WTC11 (cell line): Measurements from ENCODE around the gene LYPD6. TPM values are rescaled to one million over a fixed set of nuclear protein-coding genes. Genes with fewer than 3 reads are reported as not detected.

Experiments used
- ATAC-seq: fragments of 200-7000 bp; cut with Tn5 transposase; 2 replicates; pipeline ENCODE4 v1.10.0; 2021; ENCODE audit warnings: mild to moderate bottlenecking, moderate library complexity
- CTCF ChIA-PET: fragments of 300-600 bp; sonication (Branson Sonifier 250); formaldehyde crosslinking; loops from one replicate; lab custom pipeline; 2021; ENCODE audit warnings: antibody characterized with exemption; lab: Charles Lee
- POLR2A ChIA-PET: fragments of 350-600 bp; sonication (Branson Sonifier 250); formaldehyde crosslinking; loops from one replicate; lab custom pipeline; 2021; ENCODE audit warnings: antibody characterized with exemption; lab: Charles Lee
- DNase-seq: peaks from one replicate; pipeline ENCODE4 v3.0.0; 2021; ENCODE audit warnings: low spot score
- H3K27ac Mint-ChIP-seq: 2 replicates; pipeline ENCODE4 v1.8.0; 2021; ENCODE audit warnings: mixed read lengths
- H3K27me3 Mint-ChIP-seq: 2 replicates; pipeline ENCODE4 v1.8.0; 2021; ENCODE audit warnings: low read depth, mild to moderate bottlenecking, moderate library complexity, mixed read lengths
- H3K36me3 Mint-ChIP-seq: 2 replicates; pipeline ENCODE4 v1.8.0; 2021; ENCODE audit warnings: mixed read lengths
- H3K4me1 Mint-ChIP-seq: 2 replicates; pipeline ENCODE4 v1.8.0; 2022; ENCODE audit warnings: mixed read lengths
- H3K4me3 Mint-ChIP-seq: 2 replicates; pipeline ENCODE4 v1.8.0; 2021; ENCODE audit warnings: mild to moderate bottlenecking, moderate library complexity, mixed read lengths
- H3K9me3 Mint-ChIP-seq: 2 replicates; pipeline ENCODE4 v1.8.0; 2021; ENCODE audit warnings: mixed read lengths
- ELF4 ChIP-seq: sonication (generic); formaldehyde crosslinking; IDR thresholded peaks from 2 replicates; pipeline ENCODE4 v1.8.1; 2022; ENCODE audit warnings: low read depth, mild to moderate bottlenecking, moderate library complexity, missing genetic modification reagents
- FOXP4 ChIP-seq: sonication (generic); formaldehyde crosslinking; IDR thresholded peaks from 2 replicates; pipeline ENCODE4 v1.8.0; 2022; ENCODE audit warnings: mild to moderate bottlenecking, missing genetic modification reagents
- GTF2I ChIP-seq: fragments of 250-450 bp; sonication (Bioruptor Pico); conservative IDR thresholded peaks from 2 replicates; pipeline ENCODE4 v1.4.0; 2021; ENCODE audit warnings: mild to moderate bottlenecking
- NFYB ChIP-seq: sonication (generic); formaldehyde crosslinking; conservative IDR thresholded peaks from 2 replicates; pipeline ENCODE4 v1.8.0; 2022; ENCODE audit warnings: low read depth, missing genetic modification reagents
- TCF7 ChIP-seq: sonication (generic); formaldehyde crosslinking; IDR thresholded peaks from 2 replicates; pipeline ENCODE4 v1.8.0; 2022; ENCODE audit warnings: mild to moderate bottlenecking, low read depth, missing genetic modification reagents, moderate library complexity
- TEAD1 ChIP-seq: sonication (generic); formaldehyde crosslinking; IDR thresholded peaks from 2 replicates; pipeline ENCODE4 v1.8.0; 2022; ENCODE audit warnings: mild to moderate bottlenecking, missing genetic modification reagents
- TEAD4 ChIP-seq: sonication (generic); formaldehyde crosslinking; IDR thresholded peaks from 2 replicates; pipeline ENCODE4 v1.8.0; 2022; ENCODE audit warnings: mild to moderate bottlenecking, missing genetic modification reagents
- ZMAT4 ChIP-seq: fragments of 250-450 bp; sonication (Bioruptor Pico); IDR thresholded peaks from 2 replicates; pipeline ENCODE4 v1.9.0; 2021; ENCODE audit warnings: mild to moderate bottlenecking
- ZNF219 ChIP-seq: sonication (generic); formaldehyde crosslinking; IDR thresholded peaks from 2 replicates; pipeline ENCODE4 v1.8.0; 2023; ENCODE audit warnings: missing genetic modification reagents, mild to moderate bottlenecking, borderline replicate concordance
- ZNF416 ChIP-seq: fragments of 250-450 bp; sonication (Bioruptor Pico); IDR thresholded peaks from 2 replicates; pipeline ENCODE4 v1.9.0; 2021; ENCODE audit warnings: mild to moderate bottlenecking, inconsistent platforms
- ZNF423 ChIP-seq: fragments of 250-450 bp; sonication (Bioruptor Pico); IDR thresholded peaks from 2 replicates; pipeline ENCODE4 v2.1.2; 2022; ENCODE audit warnings: mild to moderate bottlenecking, moderate library complexity
- total RNA-seq: library from RNA; stranded (reverse); gene quantifications from 3 replicates; pipeline ENCODE4 v1.2.3, GENCODE V29; 2021
- TF ChIP-seq, protein P1 (sequence below): fragments of 250-450 bp; sonication (Bioruptor Pico); IDR thresholded peaks from 2 replicates; pipeline ENCODE4 v1.9.0; 2021; ENCODE audit warnings: mild to moderate bottlenecking, borderline replicate concordance
- TF ChIP-seq, protein P2 (sequence below): sonication (generic); formaldehyde crosslinking; IDR thresholded peaks from 2 replicates; pipeline ENCODE4 v1.8.1; 2023; ENCODE audit warnings: mild to moderate bottlenecking, missing genetic modification reagents, moderate library complexity
- TF ChIP-seq, protein P3 (sequence below): sonication (generic); formaldehyde crosslinking; IDR thresholded peaks from 2 replicates; pipeline ENCODE4 v1.8.1; 2023; ENCODE audit warnings: mild to moderate bottlenecking, missing genetic modification reagents
- TF ChIP-seq, protein P4 (sequence below): fragments of 250-450 bp; sonication (Bioruptor Pico); IDR thresholded peaks from 2 replicates; pipeline ENCODE4 v1.9.0; 2021; ENCODE audit warnings: mild to moderate bottlenecking
- TF ChIP-seq, protein P5 (sequence below): sonication (generic); formaldehyde crosslinking; IDR thresholded peaks from 2 replicates; pipeline ENCODE4 v1.8.1; 2022; ENCODE audit warnings: mild to moderate bottlenecking, moderate library complexity, missing genetic modification reagents
- TF ChIP-seq, protein P6 (sequence below): sonication (generic); formaldehyde crosslinking; IDR thresholded peaks from 2 replicates; pipeline ENCODE4 v1.8.1; 2022; ENCODE audit warnings: mild to moderate bottlenecking, missing genetic modification reagents, moderate library complexity, borderline replicate concordance
- TF ChIP-seq, protein P7 (sequence below): sonication (generic); formaldehyde crosslinking; IDR thresholded peaks from 2 replicates; pipeline ENCODE4 v1.8.0; 2023; ENCODE audit warnings: missing genetic modification reagents

LYPD6 gene
- total RNA-seq, 1 experiment from 2014 or later: 4.8 TPM

DNA sequence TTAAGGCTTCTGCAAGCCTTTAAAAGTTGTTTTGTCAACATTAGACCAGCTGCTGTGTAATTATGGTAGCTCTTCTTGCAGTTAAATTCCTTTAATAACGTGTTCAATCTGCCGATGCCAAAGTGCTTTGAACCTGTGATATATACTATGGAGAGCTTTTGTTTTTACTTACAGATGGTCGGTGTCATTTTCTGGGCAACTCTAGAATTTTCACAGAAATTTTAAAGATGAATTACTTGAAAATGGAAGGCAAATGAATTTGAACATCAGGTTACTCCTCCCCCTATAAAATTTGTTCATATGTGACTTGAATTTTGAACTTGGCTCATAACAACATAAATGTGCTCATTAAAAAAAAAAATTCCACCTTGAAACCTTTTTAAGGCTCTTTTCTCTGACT is 23.0 kb downstream of the LYPD6 start:
- no peaks in the 10 kb centered on the region for H3K27me3 Mint-ChIP-seq
- H3K4me3 Mint-ChIP-seq: no peak overlapping the region
- no peak for ATAC-seq
- ChIA-PET CTCF (interaction anchor here (0.7 kb wide), 1 partner anchor 40 kb away, joined by 3 read pairs; no protein-coding TSS in a partner anchor), POLR2A (no interaction called here)
- no peaks in the 10 kb centered on the region for H3K36me3 Mint-ChIP-seq
- no peak overlapping the region for H3K27ac Mint-ChIP-seq
- H3K9me3 Mint-ChIP-seq: no peaks in the 10 kb centered on the region
- H3K4me1 Mint-ChIP-seq: peaks cover 2% of the 10 kb centered on the region; the same call in 1 of the 2 replicates
- TF ChIP-seq ZNF416 (CRISPR knock-in tag): no peak
- TF ChIP-seq, protein P1, sequence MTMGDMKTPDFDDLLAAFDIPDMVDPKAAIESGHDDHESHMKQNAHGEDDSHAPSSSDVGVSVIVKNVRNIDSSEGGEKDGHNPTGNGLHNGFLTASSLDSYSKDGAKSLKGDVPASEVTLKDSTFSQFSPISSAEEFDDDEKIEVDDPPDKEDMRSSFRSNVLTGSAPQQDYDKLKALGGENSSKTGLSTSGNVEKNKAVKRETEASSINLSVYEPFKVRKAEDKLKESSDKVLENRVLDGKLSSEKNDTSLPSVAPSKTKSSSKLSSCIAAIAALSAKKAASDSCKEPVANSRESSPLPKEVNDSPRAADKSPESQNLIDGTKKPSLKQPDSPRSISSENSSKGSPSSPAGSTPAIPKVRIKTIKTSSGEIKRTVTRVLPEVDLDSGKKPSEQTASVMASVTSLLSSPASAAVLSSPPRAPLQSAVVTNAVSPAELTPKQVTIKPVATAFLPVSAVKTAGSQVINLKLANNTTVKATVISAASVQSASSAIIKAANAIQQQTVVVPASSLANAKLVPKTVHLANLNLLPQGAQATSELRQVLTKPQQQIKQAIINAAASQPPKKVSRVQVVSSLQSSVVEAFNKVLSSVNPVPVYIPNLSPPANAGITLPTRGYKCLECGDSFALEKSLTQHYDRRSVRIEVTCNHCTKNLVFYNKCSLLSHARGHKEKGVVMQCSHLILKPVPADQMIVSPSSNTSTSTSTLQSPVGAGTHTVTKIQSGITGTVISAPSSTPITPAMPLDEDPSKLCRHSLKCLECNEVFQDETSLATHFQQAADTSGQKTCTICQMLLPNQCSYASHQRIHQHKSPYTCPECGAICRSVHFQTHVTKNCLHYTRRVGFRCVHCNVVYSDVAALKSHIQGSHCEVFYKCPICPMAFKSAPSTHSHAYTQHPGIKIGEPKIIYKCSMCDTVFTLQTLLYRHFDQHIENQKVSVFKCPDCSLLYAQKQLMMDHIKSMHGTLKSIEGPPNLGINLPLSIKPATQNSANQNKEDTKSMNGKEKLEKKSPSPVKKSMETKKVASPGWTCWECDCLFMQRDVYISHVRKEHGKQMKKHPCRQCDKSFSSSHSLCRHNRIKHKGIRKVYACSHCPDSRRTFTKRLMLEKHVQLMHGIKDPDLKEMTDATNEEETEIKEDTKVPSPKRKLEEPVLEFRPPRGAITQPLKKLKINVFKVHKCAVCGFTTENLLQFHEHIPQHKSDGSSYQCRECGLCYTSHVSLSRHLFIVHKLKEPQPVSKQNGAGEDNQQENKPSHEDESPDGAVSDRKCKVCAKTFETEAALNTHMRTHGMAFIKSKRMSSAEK (CRISPR knock-in tag): no peak
- TF ChIP-seq ZNF423 (CRISPR knock-in tag): no peak
- TF ChIP-seq TEAD1 (CRISPR knock-in tag): no peak
- TF ChIP-seq ZMAT4 (CRISPR knock-in tag): no peak
- TF ChIP-seq, protein P2, sequence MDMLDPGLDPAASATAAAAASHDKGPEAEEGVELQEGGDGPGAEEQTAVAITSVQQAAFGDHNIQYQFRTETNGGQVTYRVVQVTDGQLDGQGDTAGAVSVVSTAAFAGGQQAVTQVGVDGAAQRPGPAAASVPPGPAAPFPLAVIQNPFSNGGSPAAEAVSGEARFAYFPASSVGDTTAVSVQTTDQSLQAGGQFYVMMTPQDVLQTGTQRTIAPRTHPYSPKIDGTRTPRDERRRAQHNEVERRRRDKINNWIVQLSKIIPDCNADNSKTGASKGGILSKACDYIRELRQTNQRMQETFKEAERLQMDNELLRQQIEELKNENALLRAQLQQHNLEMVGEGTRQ: no peak
- TF ChIP-seq, protein P3, sequence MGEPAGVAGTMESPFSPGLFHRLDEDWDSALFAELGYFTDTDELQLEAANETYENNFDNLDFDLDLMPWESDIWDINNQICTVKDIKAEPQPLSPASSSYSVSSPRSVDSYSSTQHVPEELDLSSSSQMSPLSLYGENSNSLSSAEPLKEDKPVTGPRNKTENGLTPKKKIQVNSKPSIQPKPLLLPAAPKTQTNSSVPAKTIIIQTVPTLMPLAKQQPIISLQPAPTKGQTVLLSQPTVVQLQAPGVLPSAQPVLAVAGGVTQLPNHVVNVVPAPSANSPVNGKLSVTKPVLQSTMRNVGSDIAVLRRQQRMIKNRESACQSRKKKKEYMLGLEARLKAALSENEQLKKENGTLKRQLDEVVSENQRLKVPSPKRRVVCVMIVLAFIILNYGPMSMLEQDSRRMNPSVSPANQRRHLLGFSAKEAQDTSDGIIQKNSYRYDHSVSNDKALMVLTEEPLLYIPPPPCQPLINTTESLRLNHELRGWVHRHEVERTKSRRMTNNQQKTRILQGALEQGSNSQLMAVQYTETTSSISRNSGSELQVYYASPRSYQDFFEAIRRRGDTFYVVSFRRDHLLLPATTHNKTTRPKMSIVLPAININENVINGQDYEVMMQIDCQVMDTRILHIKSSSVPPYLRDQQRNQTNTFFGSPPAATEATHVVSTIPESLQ (CRISPR knock-in tag): no peak
- no peak for TF ChIP-seq ELF4 (CRISPR knock-in tag)
- TF ChIP-seq TEAD4 (CRISPR knock-in tag): no peak
- no peak for DNase-seq

- no peaks in the 10 kb centered on the region for H3K36me3 Mint-ChIP-seq
- ChIA-PET POLR2A (no interaction called here), CTCF (interaction anchor here (1.3 kb wide), 1 partner anchor 27 kb away, joined by 3 read pairs; no protein-coding TSS in a partner anchor)
- H3K27me3 Mint-ChIP-seq: no peaks in the 10 kb centered on the region
- no peak overlapping the region for H3K27ac Mint-ChIP-seq
- ATAC-seq: no peak
- H3K9me3 Mint-ChIP-seq: no peaks in the 10 kb centered on the region
- H3K4me1 Mint-ChIP-seq: peaks cover 19% of the 10 kb centered on the region
- no peak overlapping the region for H3K4me3 Mint-ChIP-seq
- DNase-seq: no peak
- TF ChIP-seq, protein P4, sequence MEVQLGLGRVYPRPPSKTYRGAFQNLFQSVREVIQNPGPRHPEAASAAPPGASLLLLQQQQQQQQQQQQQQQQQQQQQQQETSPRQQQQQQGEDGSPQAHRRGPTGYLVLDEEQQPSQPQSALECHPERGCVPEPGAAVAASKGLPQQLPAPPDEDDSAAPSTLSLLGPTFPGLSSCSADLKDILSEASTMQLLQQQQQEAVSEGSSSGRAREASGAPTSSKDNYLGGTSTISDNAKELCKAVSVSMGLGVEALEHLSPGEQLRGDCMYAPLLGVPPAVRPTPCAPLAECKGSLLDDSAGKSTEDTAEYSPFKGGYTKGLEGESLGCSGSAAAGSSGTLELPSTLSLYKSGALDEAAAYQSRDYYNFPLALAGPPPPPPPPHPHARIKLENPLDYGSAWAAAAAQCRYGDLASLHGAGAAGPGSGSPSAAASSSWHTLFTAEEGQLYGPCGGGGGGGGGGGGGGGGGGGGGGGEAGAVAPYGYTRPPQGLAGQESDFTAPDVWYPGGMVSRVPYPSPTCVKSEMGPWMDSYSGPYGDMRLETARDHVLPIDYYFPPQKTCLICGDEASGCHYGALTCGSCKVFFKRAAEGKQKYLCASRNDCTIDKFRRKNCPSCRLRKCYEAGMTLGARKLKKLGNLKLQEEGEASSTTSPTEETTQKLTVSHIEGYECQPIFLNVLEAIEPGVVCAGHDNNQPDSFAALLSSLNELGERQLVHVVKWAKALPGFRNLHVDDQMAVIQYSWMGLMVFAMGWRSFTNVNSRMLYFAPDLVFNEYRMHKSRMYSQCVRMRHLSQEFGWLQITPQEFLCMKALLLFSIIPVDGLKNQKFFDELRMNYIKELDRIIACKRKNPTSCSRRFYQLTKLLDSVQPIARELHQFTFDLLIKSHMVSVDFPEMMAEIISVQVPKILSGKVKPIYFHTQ (CRISPR knock-in tag): no peak
- TF ChIP-seq NFYB (CRISPR knock-in tag): no peak
- TF ChIP-seq, protein P5, sequence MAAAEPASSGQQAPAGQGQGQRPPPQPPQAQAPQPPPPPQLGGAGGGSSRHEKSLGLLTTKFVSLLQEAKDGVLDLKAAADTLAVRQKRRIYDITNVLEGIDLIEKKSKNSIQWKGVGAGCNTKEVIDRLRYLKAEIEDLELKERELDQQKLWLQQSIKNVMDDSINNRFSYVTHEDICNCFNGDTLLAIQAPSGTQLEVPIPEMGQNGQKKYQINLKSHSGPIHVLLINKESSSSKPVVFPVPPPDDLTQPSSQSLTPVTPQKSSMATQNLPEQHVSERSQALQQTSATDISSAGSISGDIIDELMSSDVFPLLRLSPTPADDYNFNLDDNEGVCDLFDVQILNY (CRISPR knock-in tag): no peak
- TF ChIP-seq TCF7 (CRISPR knock-in tag): no peak
- no peak for TF ChIP-seq GTF2I (CRISPR knock-in tag)
- no peak for TF ChIP-seq ZNF416 (CRISPR knock-in tag)
- TF ChIP-seq ZNF219: no peak
- TF ChIP-seq, protein P6, sequence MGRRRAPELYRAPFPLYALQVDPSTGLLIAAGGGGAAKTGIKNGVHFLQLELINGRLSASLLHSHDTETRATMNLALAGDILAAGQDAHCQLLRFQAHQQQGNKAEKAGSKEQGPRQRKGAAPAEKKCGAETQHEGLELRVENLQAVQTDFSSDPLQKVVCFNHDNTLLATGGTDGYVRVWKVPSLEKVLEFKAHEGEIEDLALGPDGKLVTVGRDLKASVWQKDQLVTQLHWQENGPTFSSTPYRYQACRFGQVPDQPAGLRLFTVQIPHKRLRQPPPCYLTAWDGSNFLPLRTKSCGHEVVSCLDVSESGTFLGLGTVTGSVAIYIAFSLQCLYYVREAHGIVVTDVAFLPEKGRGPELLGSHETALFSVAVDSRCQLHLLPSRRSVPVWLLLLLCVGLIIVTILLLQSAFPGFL (CRISPR knock-in tag): no peak
- TF ChIP-seq, protein P7, sequence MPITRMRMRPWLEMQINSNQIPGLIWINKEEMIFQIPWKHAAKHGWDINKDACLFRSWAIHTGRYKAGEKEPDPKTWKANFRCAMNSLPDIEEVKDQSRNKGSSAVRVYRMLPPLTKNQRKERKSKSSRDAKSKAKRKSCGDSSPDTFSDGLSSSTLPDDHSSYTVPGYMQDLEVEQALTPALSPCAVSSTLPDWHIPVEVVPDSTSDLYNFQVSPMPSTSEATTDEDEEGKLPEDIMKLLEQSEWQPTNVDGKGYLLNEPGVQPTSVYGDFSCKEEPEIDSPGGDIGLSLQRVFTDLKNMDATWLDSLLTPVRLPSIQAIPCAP (CRISPR knock-in tag): no peak
- no peak for TF ChIP-seq FOXP4
- no peak for TF ChIP-seq TEAD4 (CRISPR knock-in tag)
Measured at GRCh38 chr2:149355716-149356422, 25.5 kb downstream of the LYPD6 start.
